ENCODE measurements around the gene ZNF426. TPM values are rescaled to one million over a fixed set of nuclear protein-coding genes. Genes with fewer than 3 reads are reported as not detected.
A peak's percentile ranks its signal among the peaks of the same experiment; 100 is the strongest.
"Not testable (repeated sequence)": the region's sequence is repeated elsewhere in the genome, so short reads cannot be mapped to it uniquely, and the experiment has no call there.

Gene ZNF426
- total RNA-seq, 1 donor from 2014 or later = 17.0 TPM

DNA sequence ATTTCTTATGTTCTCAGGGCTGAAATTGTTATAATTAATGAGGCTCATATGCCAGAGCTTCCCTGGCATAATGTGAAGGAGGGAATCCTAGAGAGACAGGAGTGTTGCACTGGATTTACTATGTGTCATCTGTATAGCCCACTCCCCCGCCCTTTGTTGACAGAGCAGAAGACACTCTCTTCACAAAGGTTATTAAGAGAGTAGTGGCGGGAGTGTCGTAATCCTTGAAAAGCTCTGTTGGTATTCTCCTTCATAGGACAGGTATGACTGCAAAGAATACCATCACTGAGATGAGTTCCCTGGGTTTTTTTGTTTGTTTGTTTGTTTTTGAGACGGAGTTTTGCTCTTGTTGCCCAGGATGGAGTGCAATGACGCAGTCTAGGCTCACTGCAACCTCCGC lies 31.8 kb upstream of the ZNF426 start:
- no peak overlapping the region for H3K4me3 Mint-ChIP-seq (ENCODE audit: unreplicated experiment)
- H3K36me3 Mint-ChIP-seq (ENCODE audit: low read depth) = peaks cover 54% of the 10 kb centered on the region
- H3K9me3 Mint-ChIP-seq (ENCODE audit: low read depth) = peaks cover 57% of the 10 kb centered on the region
- DNase-seq (ENCODE audit: low spot score) = no peak
- no peaks in the 10 kb centered on the region for H3K27me3 Mint-ChIP-seq (ENCODE audit: low read depth)
- TF ChIP-seq, protein P1, sequence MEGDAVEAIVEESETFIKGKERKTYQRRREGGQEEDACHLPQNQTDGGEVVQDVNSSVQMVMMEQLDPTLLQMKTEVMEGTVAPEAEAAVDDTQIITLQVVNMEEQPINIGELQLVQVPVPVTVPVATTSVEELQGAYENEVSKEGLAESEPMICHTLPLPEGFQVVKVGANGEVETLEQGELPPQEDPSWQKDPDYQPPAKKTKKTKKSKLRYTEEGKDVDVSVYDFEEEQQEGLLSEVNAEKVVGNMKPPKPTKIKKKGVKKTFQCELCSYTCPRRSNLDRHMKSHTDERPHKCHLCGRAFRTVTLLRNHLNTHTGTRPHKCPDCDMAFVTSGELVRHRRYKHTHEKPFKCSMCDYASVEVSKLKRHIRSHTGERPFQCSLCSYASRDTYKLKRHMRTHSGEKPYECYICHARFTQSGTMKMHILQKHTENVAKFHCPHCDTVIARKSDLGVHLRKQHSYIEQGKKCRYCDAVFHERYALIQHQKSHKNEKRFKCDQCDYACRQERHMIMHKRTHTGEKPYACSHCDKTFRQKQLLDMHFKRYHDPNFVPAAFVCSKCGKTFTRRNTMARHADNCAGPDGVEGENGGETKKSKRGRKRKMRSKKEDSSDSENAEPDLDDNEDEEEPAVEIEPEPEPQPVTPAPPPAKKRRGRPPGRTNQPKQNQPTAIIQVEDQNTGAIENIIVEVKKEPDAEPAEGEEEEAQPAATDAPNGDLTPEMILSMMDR (IDR thresholded peaks at IDR 0.05) = no peak
- H3K27ac Mint-ChIP-seq (ENCODE audit: unreplicated experiment) = no peak overlapping the region
- H3K4me1 Mint-ChIP-seq (ENCODE audit: low read depth) = peaks cover 8% of the 10 kb centered on the region

DNA sequence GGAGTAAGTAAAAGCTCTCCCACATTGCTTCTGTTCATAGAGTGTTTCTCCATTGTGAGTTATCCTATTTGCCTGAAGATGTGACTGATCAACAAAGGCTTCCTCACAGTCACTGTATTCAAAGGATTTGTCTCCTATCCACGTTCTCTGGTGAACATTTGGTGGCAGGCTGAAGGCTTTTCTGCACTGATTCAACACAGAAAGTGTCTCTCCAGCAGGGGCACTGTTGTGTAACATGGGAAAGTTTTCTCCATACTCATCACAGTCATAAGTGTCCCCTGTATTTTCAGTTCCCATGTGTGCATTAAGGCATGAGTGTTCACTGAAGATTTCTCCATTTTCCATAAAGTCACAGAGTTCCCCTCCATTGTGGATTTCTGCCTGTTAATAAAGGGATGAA lies 28.3 kb upstream of the ZNF426 start:
- TF ChIP-seq, protein P1 (IDR thresholded peaks at IDR 0.05) = peak; percentile 20
- no peak for DNase-seq (ENCODE audit: low spot score)
- Mint-ChIP-seq H3K36me3 (ENCODE audit: low read depth) (peaks cover 64% of the 10 kb centered on the region), H3K9me3 (ENCODE audit: low read depth) (peaks cover 55% of the 10 kb centered on the region), H3K4me3 (ENCODE audit: unreplicated experiment) (no peak overlapping the region), H3K27ac (ENCODE audit: unreplicated experiment) (no peak overlapping the region), H3K4me1 (ENCODE audit: low read depth) (no peaks in the 10 kb centered on the region), H3K27me3 (ENCODE audit: low read depth) (no peaks in the 10 kb centered on the region)

DNA sequence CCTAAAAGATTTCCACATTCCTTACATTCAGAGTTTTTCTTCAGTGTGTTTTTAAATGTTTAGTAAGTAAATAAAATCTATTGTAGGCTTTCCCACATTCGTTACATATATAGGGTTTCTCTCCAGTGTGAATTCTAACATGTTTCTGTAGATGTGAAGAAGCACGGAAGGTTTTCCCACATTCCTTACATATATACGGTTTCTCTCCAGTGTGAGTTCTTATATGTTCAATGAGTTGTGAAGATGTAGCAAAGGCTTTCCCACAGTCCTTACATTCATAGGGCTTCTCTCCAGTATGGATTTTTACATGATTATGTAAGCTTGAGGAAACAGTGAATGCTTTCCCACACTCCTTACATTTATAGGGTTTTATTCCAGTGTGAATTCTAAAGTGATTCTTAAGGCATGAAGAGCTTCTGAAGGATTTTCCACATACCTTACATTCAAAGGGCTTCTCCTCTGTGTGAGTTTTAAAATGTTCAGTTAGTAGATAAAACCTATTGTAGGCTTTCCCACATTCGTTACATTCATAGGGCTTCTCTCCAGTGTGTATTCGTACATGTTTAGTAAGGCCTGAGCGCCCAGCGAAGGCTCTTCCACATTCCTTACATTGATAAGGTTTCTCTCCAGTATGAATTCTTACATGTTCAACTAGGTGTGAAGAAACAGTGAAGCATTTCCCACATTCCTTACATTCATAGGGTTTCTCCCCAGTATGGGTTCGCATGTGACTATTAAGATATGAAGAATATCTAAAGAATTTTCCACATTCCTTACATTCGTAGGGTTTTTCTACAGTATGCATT lies 27.7 kb upstream of the ZNF426 start:
- TF ChIP-seq, protein P1 (IDR thresholded peaks at IDR 0.05) = no peak
- no peak overlapping the region for H3K27ac Mint-ChIP-seq (ENCODE audit: unreplicated experiment)
- no peak overlapping the region for H3K4me3 Mint-ChIP-seq (ENCODE audit: unreplicated experiment)
- H3K9me3 Mint-ChIP-seq (ENCODE audit: low read depth) = peaks cover 52% of the 10 kb centered on the region
- no peaks in the 10 kb centered on the region for H3K27me3 Mint-ChIP-seq (ENCODE audit: low read depth)
- H3K36me3 Mint-ChIP-seq (ENCODE audit: low read depth) = peaks cover 70% of the 10 kb centered on the region
- H3K4me1 Mint-ChIP-seq (ENCODE audit: low read depth) = no peaks in the 10 kb centered on the region
- DNase-seq (ENCODE audit: low spot score) = no peak

DNA sequence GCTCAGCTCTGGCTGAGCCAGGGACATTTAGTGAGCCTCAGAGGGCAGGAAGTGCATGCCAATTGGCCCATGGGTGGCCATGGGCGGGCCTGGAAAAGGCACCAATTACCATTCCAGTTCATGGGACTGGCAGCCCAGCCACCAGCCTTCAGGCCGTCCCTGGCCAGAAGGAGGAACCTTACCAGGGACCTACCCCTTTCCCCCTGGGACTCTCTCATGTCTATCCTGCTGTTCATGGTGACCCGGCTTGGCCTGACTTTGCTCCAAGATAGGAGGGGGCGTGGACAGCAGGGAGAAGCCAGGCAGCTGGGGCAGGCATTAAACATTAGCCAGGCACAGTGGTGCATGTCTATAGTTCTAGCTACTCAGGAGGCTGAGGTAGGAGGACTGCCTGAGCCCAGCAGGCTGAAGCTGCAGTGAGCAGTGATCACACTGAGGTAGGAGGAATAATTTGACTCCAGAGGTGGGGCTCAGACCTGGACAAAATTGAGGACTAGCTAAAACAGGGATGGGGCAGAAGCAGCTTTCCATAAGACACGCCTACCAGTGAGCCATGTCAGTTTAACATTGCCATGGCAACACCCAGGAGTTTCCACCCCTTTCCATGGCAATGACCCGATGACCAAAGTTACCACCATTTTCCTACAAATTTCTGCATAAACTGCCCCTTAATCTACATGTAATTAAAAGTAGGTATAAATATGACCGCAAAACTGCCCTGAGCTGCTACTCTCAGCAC lies 14.3 kb upstream of the ZNF426 start:
- DNase-seq (ENCODE audit: low spot score) = no peak
- TF ChIP-seq, protein P1 (IDR thresholded peaks at IDR 0.05) = no peak
- Mint-ChIP-seq H3K9me3 (ENCODE audit: low read depth) (peaks cover 20% of the 10 kb centered on the region), H3K27me3 (ENCODE audit: low read depth) (no peaks in the 10 kb centered on the region), H3K36me3 (ENCODE audit: low read depth) (peaks cover 13% of the 10 kb centered on the region), H3K27ac (ENCODE audit: unreplicated experiment) (no peak overlapping the region), H3K4me1 (ENCODE audit: low read depth) (no peaks in the 10 kb centered on the region), H3K4me3 (ENCODE audit: unreplicated experiment) (no peak overlapping the region)

DNA sequence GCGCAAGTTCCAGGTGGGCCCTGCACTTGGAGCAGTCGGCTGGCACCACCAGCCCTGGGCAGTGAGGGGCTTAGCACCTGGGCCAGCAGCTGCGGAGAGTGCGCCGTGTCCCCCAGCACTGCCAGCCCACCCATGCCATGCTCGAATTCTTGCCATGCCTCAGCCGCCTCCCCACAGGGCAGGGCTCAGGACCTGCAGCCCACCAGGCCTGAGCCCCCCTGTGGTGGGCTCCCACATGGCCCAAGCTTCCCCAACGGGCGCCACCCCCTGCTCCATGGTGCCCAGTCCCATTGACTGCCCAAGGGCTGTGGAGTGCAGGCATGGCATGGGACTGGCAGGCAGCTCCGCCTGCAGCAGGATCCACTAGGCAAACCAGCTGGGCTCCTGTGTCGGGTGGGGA lies 9.4 kb upstream of the ZNF426 start:
- H3K27ac Mint-ChIP-seq (ENCODE audit: unreplicated experiment) = no peak overlapping the region
- no peak for DNase-seq (ENCODE audit: low spot score)
- no peaks in the 10 kb centered on the region for H3K27me3 Mint-ChIP-seq (ENCODE audit: low read depth)
- no peaks in the 10 kb centered on the region for H3K4me1 Mint-ChIP-seq (ENCODE audit: low read depth)
- H3K9me3 Mint-ChIP-seq (ENCODE audit: low read depth) = peaks cover 14% of the 10 kb centered on the region
- no peak overlapping the region for H3K4me3 Mint-ChIP-seq (ENCODE audit: unreplicated experiment)
- H3K36me3 Mint-ChIP-seq (ENCODE audit: low read depth) = peaks cover 11% of the 10 kb centered on the region
- TF ChIP-seq, protein P1 (IDR thresholded peaks at IDR 0.05) = no peak

DNA sequence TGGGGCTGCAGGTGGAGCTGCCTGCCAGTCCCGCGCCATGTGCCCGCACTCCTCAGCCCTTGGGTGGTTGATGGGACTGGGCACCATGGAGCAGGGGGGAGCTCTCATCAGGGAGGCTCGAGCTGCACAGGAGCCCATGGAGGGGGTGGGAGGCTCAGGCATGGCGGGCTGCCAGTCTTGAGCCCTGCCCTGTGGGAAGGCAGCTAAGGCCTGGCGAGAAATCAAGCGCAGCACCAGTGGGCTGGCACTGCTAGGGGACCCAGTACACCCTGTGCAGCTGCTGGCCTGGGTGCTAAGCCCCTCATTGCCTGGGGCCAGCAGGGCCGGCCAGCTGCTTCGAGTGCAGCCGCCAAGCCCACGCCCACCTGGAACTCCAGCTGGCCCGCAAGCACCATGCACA lies 2.8 kb upstream of the ZNF426 start:
- H3K27me3 Mint-ChIP-seq (ENCODE audit: low read depth); DNase-seq (ENCODE audit: low spot score); H3K27ac Mint-ChIP-seq (ENCODE audit: unreplicated experiment); H3K4me3 Mint-ChIP-seq (ENCODE audit: unreplicated experiment): not testable (repeated sequence)
- peaks cover 20% of the 10 kb centered on the region for H3K9me3 Mint-ChIP-seq (ENCODE audit: low read depth)
- H3K4me1 Mint-ChIP-seq (ENCODE audit: low read depth) = peaks cover 23% of the 10 kb centered on the region
- H3K36me3 Mint-ChIP-seq (ENCODE audit: low read depth) = peaks cover 19% of the 10 kb centered on the region

DNA sequence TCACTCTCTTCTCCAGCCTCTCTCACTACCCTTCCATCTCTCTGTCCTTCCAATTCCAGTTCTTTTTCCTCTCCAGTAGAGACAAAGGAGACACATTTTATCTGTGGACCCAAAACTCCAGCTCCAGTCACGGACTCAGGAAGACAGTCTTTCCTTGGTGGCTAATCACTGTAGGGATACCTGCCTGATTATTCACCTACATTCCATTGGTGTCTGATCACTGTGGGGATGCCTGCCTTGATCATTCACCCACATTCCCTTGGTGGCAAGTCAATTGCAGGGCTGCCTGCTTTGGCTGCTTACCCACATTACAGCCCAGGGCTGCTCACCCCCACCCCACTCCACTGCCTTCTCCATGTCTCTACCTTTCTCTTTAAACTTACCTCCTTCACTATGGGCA lies 1.5 kb upstream of the ZNF426 start:
- peak overlapping the region; percentile 49 for H3K4me3 Mint-ChIP-seq (ENCODE audit: unreplicated experiment)
- H3K4me1 Mint-ChIP-seq (ENCODE audit: low read depth) = peaks cover 23% of the 10 kb centered on the region
- peaks cover 32% of the 10 kb centered on the region for H3K36me3 Mint-ChIP-seq (ENCODE audit: low read depth)
- not testable (repeated sequence) for DNase-seq (ENCODE audit: low spot score); H3K27me3 Mint-ChIP-seq (ENCODE audit: low read depth)
- peak overlapping the region; percentile 64 for H3K27ac Mint-ChIP-seq (ENCODE audit: unreplicated experiment)
- H3K9me3 Mint-ChIP-seq (ENCODE audit: low read depth) = peaks cover 30% of the 10 kb centered on the region

DNA sequence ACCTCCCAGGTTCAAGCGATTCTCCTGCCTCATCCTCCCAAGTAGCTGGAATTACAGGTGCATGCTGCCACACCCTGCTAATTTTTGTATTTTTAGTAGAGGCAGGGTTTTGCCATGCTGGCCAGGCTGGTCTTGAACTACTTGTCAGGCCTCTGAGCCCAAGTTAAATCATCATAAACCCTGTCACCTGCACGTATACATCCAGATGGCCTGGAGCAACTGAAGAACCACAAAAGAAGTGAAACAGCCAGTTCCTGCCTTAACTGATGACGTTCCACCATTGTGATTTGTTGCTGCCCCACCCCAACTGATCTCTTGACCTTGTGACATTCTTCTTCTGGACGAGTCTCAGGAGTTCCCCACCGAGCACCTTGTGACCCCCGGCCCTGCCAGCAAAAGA lies 756 bp upstream of the ZNF426 start:
- not testable (repeated sequence) for H3K27me3 Mint-ChIP-seq (ENCODE audit: low read depth); DNase-seq (ENCODE audit: low spot score)
- peak overlapping the region; percentile 94 for H3K4me3 Mint-ChIP-seq (ENCODE audit: unreplicated experiment)
- H3K4me1 Mint-ChIP-seq (ENCODE audit: low read depth) = peaks cover 23% of the 10 kb centered on the region
- peak overlapping the region; percentile 100 for H3K27ac Mint-ChIP-seq (ENCODE audit: unreplicated experiment)
- H3K36me3 Mint-ChIP-seq (ENCODE audit: low read depth) = peaks cover 39% of the 10 kb centered on the region
- peaks cover 32% of the 10 kb centered on the region for H3K9me3 Mint-ChIP-seq (ENCODE audit: low read depth)
